Hindlimb muscle (tissue), 1 donor: ENCODE measurements around the gene CNTN1. TPM values are rescaled to one million over a fixed set of nuclear protein-coding genes. Genes with fewer than 3 reads are reported as not detected.
A peak's percentile ranks its signal among the peaks of the same experiment; 100 is the strongest.

Experiments
- DNase-seq: peaks from one replicate; pipeline ENCODE4 v3.0.0-alpha.2; 2013
- polyA plus RNA-seq: library from polyadenylated mRNA; unstranded; fragments of 120-200 nt; gene quantifications from one replicate; pipeline ENCODE4 v1.2.1, GENCODE V29; 2013; ENCODE audit not compliant: insufficient read length

Gene CNTN1
- polyA plus RNA-seq, 1 donor = 28.7 TPM

- DNase-seq = no peak
Measured at GRCh38 chr12:40976546-40976945, 284.3 kb downstream of the CNTN1 start.

GRCh38 chr12:40980427-40980961, 288.3 kb downstream of the CNTN1 start:
- DNase-seq = no peak

GRCh38 chr12:40986001-40986400, 293.8 kb downstream of the CNTN1 start:
- no peak for DNase-seq

GRCh38 chr12:40988355-40988754, 296.1 kb downstream of the CNTN1 start:
- DNase-seq = no peak

GRCh38 chr12:40988824-40989223, 296.6 kb downstream of the CNTN1 start:
- DNase-seq = no peak

- no peak for DNase-seq
Measured at GRCh38 chr12:40989785-40990184, 297.5 kb downstream of the CNTN1 start.

- no peak for DNase-seq
Measured at GRCh38 chr12:40992158-40992557, 299.9 kb downstream of the CNTN1 start.

- DNase-seq = no peak
Measured at GRCh38 chr12:40992674-40993073, 300.4 kb downstream of the CNTN1 start.

GRCh38 chr12:40993158-40993557, 300.9 kb downstream of the CNTN1 start:
- no peak for DNase-seq

GRCh38 chr12:40996091-40996490, 303.9 kb downstream of the CNTN1 start:
- DNase-seq = no peak

- DNase-seq = no peak
Measured at GRCh38 chr12:40999210-40999609, 307.0 kb downstream of the CNTN1 start.

- no peak for DNase-seq
Measured at GRCh38 chr12:41008472-41008871, 316.2 kb downstream of the CNTN1 start.

GRCh38 chr12:41011939-41012338, 319.7 kb downstream of the CNTN1 start:
- DNase-seq = no peak

- no peak for DNase-seq
Measured at GRCh38 chr12:41013881-41014642, 321.8 kb downstream of the CNTN1 start.

- DNase-seq = no peak
Measured at GRCh38 chr12:41014643-41015020, 322.4 kb downstream of the CNTN1 start.

GRCh38 chr12:41018010-41018409, 325.8 kb downstream of the CNTN1 start:
- DNase-seq = no peak

GRCh38 chr12:41019461-41019860, 327.2 kb downstream of the CNTN1 start:
- no peak for DNase-seq

- no peak for DNase-seq
Measured at GRCh38 chr12:41023836-41024235, 331.6 kb downstream of the CNTN1 start.

- DNase-seq = no peak
Measured at GRCh38 chr12:41026151-41026550, 333.9 kb downstream of the CNTN1 start.

- no peak for DNase-seq
Measured at GRCh38 chr12:41032386-41032785, 340.1 kb downstream of the CNTN1 start.

- no peak for DNase-seq
Measured at GRCh38 chr12:41034686-41035085, 342.4 kb downstream of the CNTN1 start.

- peak; percentile 7 for DNase-seq
Measured at GRCh38 chr12:41039461-41039860, 347.2 kb downstream of the CNTN1 start.

GRCh38 chr12:41045509-41045908, 353.3 kb downstream of the CNTN1 start:
- peak; percentile 5 for DNase-seq

GRCh38 chr12:41049033-41049432, 356.8 kb downstream of the CNTN1 start:
- DNase-seq = no peak

GRCh38 chr12:41051954-41052353, 359.7 kb downstream of the CNTN1 start:
- no peak for DNase-seq
